GM19043 (cell line): Measurements from ENCODE around the gene CIB4.

Experiments used
- ATAC-seq: cut with Tn5 transposase; IDR thresholded peaks from one replicate; pipeline ENCODE4 v1.9.1; 2021; ENCODE audit warnings: low read depth; ENCODE audit not compliant: unreplicated experiment

Gene CIB4

GRCh38 chr2:26585966-26586365 lies 55.2 kb downstream of the CIB4 start:
- ATAC-seq = no peak

- ATAC-seq = no peak
Observed at GRCh38 chr2:26585100-26585499, 56.1 kb downstream of the CIB4 start.

GRCh38 chr2:26584656-26585055 lies 56.5 kb downstream of the CIB4 start:
- no peak for ATAC-seq

- no peak for ATAC-seq
Observed at GRCh38 chr2:26584191-26584590, 57.0 kb downstream of the CIB4 start.

GRCh38 chr2:26583381-26583911 lies 57.7 kb downstream of the CIB4 start:
- no peak for ATAC-seq

- no peak for ATAC-seq
Observed at GRCh38 chr2:26582890-26583289, 58.3 kb downstream of the CIB4 start.

GRCh38 chr2:26581991-26582842 lies 58.9 kb downstream of the CIB4 start:
- ATAC-seq = no peak

GRCh38 chr2:26581266-26581990 lies 59.7 kb downstream of the CIB4 start:
- no peak for ATAC-seq

- ATAC-seq = no peak
Observed at GRCh38 chr2:26580751-26581150, 60.4 kb downstream of the CIB4 start.

- no peak for ATAC-seq
Observed at GRCh38 chr2:26580151-26580550, 61.0 kb downstream of the CIB4 start.

- ATAC-seq = no peak
Observed at GRCh38 chr2:26579723-26580040, 61.5 kb downstream of the CIB4 start.

GRCh38 chr2:26579025-26579722 lies 62.0 kb downstream of the CIB4 start:
- no peak for ATAC-seq

GRCh38 chr2:26578581-26578980 lies 62.6 kb downstream of the CIB4 start:
- no peak for ATAC-seq

GRCh38 chr2:26578113-26578458 lies 63.1 kb downstream of the CIB4 start:
- ATAC-seq = no peak

GRCh38 chr2:26577442-26578112 lies 63.6 kb downstream of the CIB4 start:
- no peak for ATAC-seq

GRCh38 chr2:26576565-26577441 lies 64.4 kb downstream of the CIB4 start:
- ATAC-seq = no peak

- ATAC-seq = no peak
Observed at GRCh38 chr2:26575836-26576564, 65.2 kb downstream of the CIB4 start.

GRCh38 chr2:26574900-26575560 lies 66.1 kb downstream of the CIB4 start:
- ATAC-seq = no peak
